Measurements from ENCODE around the gene EFNA5. TPM values are rescaled to one million over a fixed set of nuclear protein-coding genes. Genes with fewer than 3 reads are reported as not detected.
"Not testable (repeated sequence)": the region's sequence is repeated elsewhere in the genome, so short reads cannot be mapped to it uniquely, and the experiment has no call there.

EFNA5 gene
- polyA plus RNA-seq, 1 of the 3 experiments (the other 2 are of a cell fraction), result 0.81 TPM

DNA sequence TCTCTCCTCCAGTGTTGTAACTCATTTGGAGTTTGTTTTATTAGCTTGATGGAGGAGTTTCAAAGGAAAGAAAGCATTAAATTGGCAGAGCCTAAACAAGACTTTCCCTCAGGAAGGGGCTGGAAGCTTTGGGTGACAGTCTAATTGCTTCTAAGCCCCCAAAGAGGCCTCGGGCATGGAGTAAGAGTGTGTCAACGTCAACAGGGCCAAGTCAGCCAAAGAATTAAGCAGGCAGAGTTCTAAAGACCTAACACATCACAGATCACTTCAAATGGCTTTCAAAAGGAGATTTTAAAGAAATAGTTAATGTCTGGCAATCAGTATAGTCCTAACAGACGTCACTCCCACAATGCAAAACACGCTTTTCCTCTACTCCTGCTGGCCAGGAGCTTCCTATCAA, 234.5 kb downstream of the EFNA5 start:
- peak; percentile 4 for DNase-seq
- Histone ChIP-seq H2AFZ (ENCODE audit: low read depth) (no peak overlapping the region), H4K20me1 (ENCODE audit: insufficient read depth) (no peaks in the 10 kb centered on the region), H3K79me2 (ENCODE audit: insufficient read depth) (no peaks in the 10 kb centered on the region), H3K27ac (ENCODE audit: low read depth in 2 of 2, low read length in 1 of 2) (peak overlapping the region in 1 of 2 experiments; percentile 69; a peak in 2 of 4 replicates), H3K9me3 (no peaks in the 10 kb centered on the region), H3K9me2 (no peaks in the 10 kb centered on the region), H3F3A (replicated peaks; ENCODE audit: insufficient read depth) (peaks cover 9% of the 10 kb centered on the region), H3K4me2 (no peak overlapping the region), H3K36me3 (replicated peaks in 1 of 2; ENCODE audit: control insufficient read depth in 1 of 2, insufficient read depth in 2 of 2, low read length in 1 of 2) (no peaks in the 10 kb centered on the region), H3K27me3 (ENCODE audit: insufficient read depth) (no peaks in the 10 kb centered on the region), H3K4me1 (ENCODE audit: control insufficient read depth in 1 of 2, insufficient read depth in 2 of 2, low read depth in 1 of 2, low read length in 1 of 2) (peaks cover 11 to 17% of the 10 kb centered on the region in 2 experiments), H3K4me3 (ENCODE audit: low read depth in 2 of 2, low read length in 1 of 2) (no peak overlapping the region), H3K9ac (no peak overlapping the region)
- TF ChIP-seq FOXJ3 (CRISPR knock-in tag; IDR thresholded peaks at IDR 0.05), result no peak
- peak in 1 of 2 experiments; percentile 32; a peak in 1 of 4 replicates for TF ChIP-seq EP300 (IDR thresholded peaks at IDR 0.05; ENCODE audit: borderline replicate concordance in 1 of 2, low read depth in 1 of 2, low read length in 1 of 2)
- WGBS (ENCODE audit: low lambda C conversion rate), result 84% methylated on average over 4 of the region's 4 CpGs
- POLR2A ChIA-PET, result no interaction called here
- CTCF ChIA-PET, result interaction anchor here (1.7 kb wide), 1 partner anchor 40 kb away, joined by 3 read pairs; no protein-coding TSS in a partner anchor

DNA sequence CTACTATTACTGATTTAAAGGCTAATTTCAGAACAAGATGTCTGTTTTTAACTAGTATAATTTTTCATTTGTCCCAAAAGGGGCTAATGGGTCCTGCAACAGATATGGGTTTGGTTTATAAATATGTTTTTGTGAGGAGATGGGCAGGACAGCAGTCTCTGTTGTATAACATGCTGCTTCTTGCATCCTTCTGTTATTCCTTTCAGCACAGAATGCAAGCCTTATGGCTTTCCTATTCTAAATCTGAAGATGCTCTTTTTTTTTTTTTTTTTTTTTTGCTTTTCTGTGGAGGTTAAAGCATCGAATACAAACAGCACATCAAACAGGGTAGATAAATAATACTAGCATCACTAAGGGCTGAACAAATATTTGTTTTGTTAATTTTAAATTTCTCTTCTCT, 235.7 kb downstream of the EFNA5 start:
- Histone ChIP-seq H3K9me3 (no peaks in the 10 kb centered on the region), H3K4me1 (ENCODE audit: control insufficient read depth in 1 of 2, insufficient read depth in 2 of 2, low read depth in 1 of 2, low read length in 1 of 2) (peaks cover 11 to 16% of the 10 kb centered on the region in 2 experiments), H3F3A (replicated peaks; ENCODE audit: insufficient read depth) (peaks cover 9% of the 10 kb centered on the region), H3K27ac (ENCODE audit: low read depth in 2 of 2, low read length in 1 of 2) (no peak overlapping the region), H3K9me2 (no peaks in the 10 kb centered on the region), H3K36me3 (replicated peaks in 1 of 2; ENCODE audit: control insufficient read depth in 1 of 2, insufficient read depth in 2 of 2, low read length in 1 of 2) (no peaks in the 10 kb centered on the region), H2AFZ (ENCODE audit: low read depth) (no peak overlapping the region), H3K79me2 (ENCODE audit: insufficient read depth) (no peaks in the 10 kb centered on the region), H3K4me3 (ENCODE audit: low read depth in 2 of 2, low read length in 1 of 2) (no peak overlapping the region), H3K4me2 (no peak overlapping the region), H3K27me3 (ENCODE audit: insufficient read depth) (no peaks in the 10 kb centered on the region), H3K9ac (no peak overlapping the region), H4K20me1 (ENCODE audit: insufficient read depth) (no peaks in the 10 kb centered on the region)
- DNase-seq, result no peak
- ChIA-PET CTCF (interaction anchor here (1.7 kb wide), 1 partner anchor 39 kb away, joined by 3 read pairs; no protein-coding TSS in a partner anchor), POLR2A (no interaction called here)
- 83% methylated on average over 1 of the region's 1 CpG for WGBS (ENCODE audit: low lambda C conversion rate)
- TF ChIP-seq EP300 (IDR thresholded peaks at IDR 0.05; ENCODE audit: borderline replicate concordance in 1 of 2, low read depth in 1 of 2, low read length in 1 of 2), result no peak
- TF ChIP-seq MXI1 (IDR thresholded peaks at IDR 0.05; ENCODE audit: low read depth, low read length), result no peak
- TF ChIP-seq GATA2 (CRISPR knock-in tag; IDR thresholded peaks at IDR 0.05), result no peak
- TF ChIP-seq, protein P1, sequence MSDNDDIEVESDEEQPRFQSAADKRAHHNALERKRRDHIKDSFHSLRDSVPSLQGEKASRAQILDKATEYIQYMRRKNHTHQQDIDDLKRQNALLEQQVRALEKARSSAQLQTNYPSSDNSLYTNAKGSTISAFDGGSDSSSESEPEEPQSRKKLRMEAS (IDR thresholded peaks at IDR 0.05; ENCODE audit: low read depth), result no peak
- TF ChIP-seq JUND (IDR thresholded peaks at IDR 0.05), result no peak
- TF ChIP-seq, protein P2, sequence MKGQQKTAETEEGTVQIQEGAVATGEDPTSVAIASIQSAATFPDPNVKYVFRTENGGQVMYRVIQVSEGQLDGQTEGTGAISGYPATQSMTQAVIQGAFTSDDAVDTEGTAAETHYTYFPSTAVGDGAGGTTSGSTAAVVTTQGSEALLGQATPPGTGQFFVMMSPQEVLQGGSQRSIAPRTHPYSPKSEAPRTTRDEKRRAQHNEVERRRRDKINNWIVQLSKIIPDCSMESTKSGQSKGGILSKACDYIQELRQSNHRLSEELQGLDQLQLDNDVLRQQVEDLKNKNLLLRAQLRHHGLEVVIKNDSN (IDR thresholded peaks at IDR 0.05; ENCODE audit: borderline replicate concordance, low read depth), result no peak
- TF ChIP-seq, protein P3, sequence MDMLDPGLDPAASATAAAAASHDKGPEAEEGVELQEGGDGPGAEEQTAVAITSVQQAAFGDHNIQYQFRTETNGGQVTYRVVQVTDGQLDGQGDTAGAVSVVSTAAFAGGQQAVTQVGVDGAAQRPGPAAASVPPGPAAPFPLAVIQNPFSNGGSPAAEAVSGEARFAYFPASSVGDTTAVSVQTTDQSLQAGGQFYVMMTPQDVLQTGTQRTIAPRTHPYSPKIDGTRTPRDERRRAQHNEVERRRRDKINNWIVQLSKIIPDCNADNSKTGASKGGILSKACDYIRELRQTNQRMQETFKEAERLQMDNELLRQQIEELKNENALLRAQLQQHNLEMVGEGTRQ (IDR thresholded peaks at IDR 0.05; ENCODE audit: borderline replicate concordance, low read depth, low read length), result no peak

DNA sequence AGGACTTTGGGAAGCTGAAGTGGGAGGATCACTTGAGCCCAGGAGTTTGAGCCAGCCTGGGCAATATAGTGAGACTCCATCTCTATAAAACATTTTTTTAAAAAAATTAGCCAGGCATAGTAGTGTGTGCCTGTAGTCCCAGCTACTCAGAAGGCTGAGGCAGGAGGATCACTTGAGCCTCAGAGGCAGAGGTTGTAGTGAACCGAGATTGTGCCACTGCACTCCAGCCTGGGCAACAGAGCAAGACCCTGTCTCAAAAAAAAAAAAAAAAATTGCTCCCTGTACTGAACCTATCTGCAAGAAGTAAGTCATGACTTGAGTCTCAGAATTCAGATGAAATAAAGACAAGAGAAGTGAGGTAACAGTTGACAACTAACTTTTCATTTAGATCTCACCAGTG, 237.1 kb downstream of the EFNA5 start:
- CTCF ChIA-PET; H3K9me2 ChIP-seq; H3K27ac ChIP-seq (ENCODE audit: low read depth in 2 of 2, low read length in 1 of 2); DNase-seq; H3K36me3 ChIP-seq (replicated peaks in 1 of 2; ENCODE audit: control insufficient read depth in 1 of 2, insufficient read depth in 2 of 2, low read length in 1 of 2); H3K4me2 ChIP-seq; H2AFZ ChIP-seq (ENCODE audit: low read depth); H3K27me3 ChIP-seq (ENCODE audit: insufficient read depth); H3K79me2 ChIP-seq (ENCODE audit: insufficient read depth); H3K9ac ChIP-seq; POLR2A ChIA-PET; H3F3A ChIP-seq (replicated peaks; ENCODE audit: insufficient read depth); H4K20me1 ChIP-seq (ENCODE audit: insufficient read depth); H3K9me3 ChIP-seq; H3K4me3 ChIP-seq (ENCODE audit: low read depth in 2 of 2, low read length in 1 of 2): not testable (repeated sequence)
- WGBS (ENCODE audit: low lambda C conversion rate), result 100% methylated on average over 1 of the region's 1 CpG
- H3K4me1 ChIP-seq (ENCODE audit: control insufficient read depth in 1 of 2, insufficient read depth in 2 of 2, low read depth in 1 of 2, low read length in 1 of 2), result peaks cover 15 to 19% of the 10 kb centered on the region in 2 experiments

Data from SK-N-SH (cell line).